Hindlimb muscle (tissue), 1 donor: ENCODE results near the gene CFAP52. TPM values are rescaled to one million over a fixed set of nuclear protein-coding genes. Genes with fewer than 3 reads are reported as not detected.
"Not testable (repeated sequence)": the region's sequence is repeated elsewhere in the genome, so short reads cannot be mapped to it uniquely, and the experiment has no call there.

Experiments used
- DNase-seq: peaks from one replicate; pipeline ENCODE4 v3.0.0-alpha.2; 2013
- polyA plus RNA-seq: library from polyadenylated mRNA; unstranded; fragments of 120-200 nt; gene quantifications from one replicate; pipeline ENCODE4 v1.2.1, GENCODE V29; 2013; ENCODE audit not compliant: insufficient read length

The CFAP52 gene
- 0.43 TPM for polyA plus RNA-seq

- peak; percentile 76 for DNase-seq
These were observed at the start of gene CFAP52 for GRCh38 chr17:9576521-9577372. Gene CFAP52 (plus strand): TSS chr17:9576642. CDS start chr17:9576696, 54 bp downstream.

DNA sequence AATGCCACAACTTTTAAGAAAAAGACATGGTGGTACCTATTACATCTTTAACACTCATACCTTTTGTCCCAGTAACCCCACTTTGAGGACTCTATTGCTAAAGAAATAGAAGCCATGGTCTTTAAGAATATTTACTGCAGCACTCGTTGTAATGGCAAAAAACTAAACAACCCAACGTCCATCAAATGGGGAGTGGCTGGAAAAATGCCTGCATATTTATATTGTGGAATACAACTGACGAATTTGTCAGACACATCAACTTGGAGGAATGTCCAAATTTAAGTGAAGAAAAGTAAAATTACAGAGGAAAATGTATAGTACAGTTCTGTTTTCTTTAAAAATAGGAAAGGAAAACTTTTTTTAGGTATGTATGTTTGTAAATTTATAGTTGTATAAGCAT lies 48.7 kb upstream of the CFAP52 start:
- DNase-seq: no peak

GRCh38 chr17:9529033-9529700 lies 47.3 kb upstream of the CFAP52 start:
- DNase-seq: no peak

GRCh38 chr17:9531034-9531433 lies 45.4 kb upstream of the CFAP52 start:
- no peak for DNase-seq

DNA sequence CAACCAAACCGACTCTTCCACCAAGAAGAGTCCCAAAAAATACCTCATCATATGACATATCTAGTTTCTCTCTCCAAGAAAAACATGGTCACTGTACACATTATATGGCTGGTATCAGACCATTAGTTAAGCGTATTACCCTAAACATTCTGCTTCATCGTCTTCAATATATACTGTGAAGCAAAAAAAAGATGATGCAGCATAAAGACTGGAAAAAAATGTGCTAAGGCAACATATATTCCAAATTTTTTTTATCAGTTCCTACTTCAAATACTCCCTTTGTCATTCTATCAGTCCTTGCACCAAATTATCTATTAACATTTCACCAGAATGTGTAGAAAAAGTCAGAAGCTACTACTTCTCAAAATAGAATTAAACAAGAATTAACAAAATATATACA lies 43.7 kb upstream of the CFAP52 start:
- no peak for DNase-seq

- DNase-seq: no peak
These were observed 43.0 kb upstream of the CFAP52 start for GRCh38 chr17:9533441-9533840.

- no peak for DNase-seq
These were observed 40.4 kb upstream of the CFAP52 start for GRCh38 chr17:9536061-9536460.

DNA sequence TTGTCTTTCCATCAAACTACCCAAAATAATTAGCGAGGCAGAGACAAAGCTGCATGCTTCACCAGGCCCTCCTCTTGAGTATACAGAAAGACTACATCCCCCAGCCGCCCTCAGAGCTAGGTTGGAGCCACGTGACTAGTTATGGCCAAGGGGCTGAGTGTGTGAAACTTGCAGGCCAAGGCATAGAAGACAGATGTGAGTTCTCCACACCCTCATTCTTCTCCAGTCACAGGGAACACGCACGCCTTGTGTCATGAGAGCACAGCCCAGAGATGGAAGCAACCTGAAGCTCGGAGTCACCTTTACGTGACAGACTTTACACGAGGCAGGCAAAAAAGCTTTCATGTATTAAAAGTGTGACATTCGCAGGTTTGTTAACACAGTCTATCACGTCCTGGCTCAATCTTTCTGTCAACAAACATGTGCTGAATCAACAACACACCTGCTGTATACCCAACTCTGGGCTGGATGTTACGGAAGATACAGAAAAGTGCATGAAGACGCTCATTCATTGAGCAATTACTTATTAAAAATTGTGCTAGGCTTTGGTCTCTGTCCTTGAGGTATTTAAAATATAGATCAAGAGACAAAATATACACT lies 39.2 kb upstream of the CFAP52 start:
- DNase-seq: no peak

DNA sequence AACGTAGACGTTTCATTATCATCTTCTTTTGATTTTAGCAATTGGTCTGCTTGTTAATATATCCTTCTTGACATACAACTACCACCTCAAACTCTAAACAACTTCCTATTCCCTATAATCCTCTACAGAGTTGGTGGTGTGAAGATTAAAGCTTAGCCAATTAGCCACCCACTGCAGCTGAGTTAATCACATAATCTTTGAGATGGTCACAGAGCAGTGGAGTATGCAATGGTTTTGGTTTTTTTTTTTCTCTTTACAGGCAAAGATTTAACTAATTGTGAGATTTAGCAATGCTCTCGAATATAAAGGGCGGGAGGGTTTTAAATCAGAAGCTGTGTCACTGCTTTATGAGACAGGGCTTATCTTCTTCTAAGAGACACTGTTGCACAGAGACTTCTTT lies 37.8 kb upstream of the CFAP52 start:
- no peak for DNase-seq

DNA sequence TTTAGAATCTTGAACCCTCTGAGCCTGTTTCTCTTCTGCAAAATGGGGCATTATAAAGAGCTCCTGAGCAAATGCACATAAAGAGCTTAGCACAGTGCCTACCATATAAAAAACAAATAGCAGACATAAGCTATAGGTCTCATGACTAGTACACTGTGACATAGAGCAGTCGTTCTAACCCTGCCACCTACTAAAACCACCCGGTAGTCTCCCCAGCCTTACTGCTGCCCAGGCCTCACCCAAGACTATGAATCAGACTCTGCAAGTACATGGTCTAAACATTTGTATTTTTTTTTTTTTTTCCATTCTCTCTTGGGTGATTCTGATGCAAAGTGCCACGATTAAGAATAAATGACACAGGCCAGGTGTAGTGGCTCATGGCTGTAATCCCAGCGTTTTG lies 34.7 kb upstream of the CFAP52 start:
- no peak for DNase-seq

- DNase-seq: no peak
These were observed 32.2 kb upstream of the CFAP52 start for GRCh38 chr17:9544221-9544620.

DNA sequence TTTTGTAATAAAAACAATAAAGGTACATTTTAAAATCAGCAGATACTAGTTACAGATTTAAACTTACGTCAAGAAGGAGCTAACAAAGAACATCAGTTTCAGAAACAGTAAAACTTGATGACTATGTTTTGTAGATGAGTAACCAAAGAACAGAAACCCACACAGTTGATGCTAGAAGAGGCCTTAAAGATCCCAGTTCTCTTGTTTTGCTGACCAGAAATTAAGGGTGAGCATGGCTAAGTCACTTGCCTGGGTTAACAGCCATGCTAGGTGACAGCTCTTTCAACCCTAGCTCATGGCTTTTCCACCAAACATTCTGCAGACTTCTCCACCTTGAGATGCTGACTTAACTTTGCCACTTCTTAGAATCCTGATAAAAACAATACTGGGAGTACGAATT lies 27.2 kb upstream of the CFAP52 start:
- DNase-seq: no peak

GRCh38 chr17:9553181-9553580 lies 23.3 kb upstream of the CFAP52 start:
- DNase-seq: no peak

- DNase-seq: no peak
These were observed 22.8 kb upstream of the CFAP52 start for GRCh38 chr17:9553596-9553995.

- DNase-seq: not testable (repeated sequence)
These were observed 21.7 kb upstream of the CFAP52 start for GRCh38 chr17:9554715-9555114.

- DNase-seq: no peak
These were observed 19.2 kb upstream of the CFAP52 start for GRCh38 chr17:9557161-9557755.

GRCh38 chr17:9557857-9558256 lies 18.6 kb upstream of the CFAP52 start:
- no peak for DNase-seq

GRCh38 chr17:9564104-9564503 lies 12.3 kb upstream of the CFAP52 start:
- no peak for DNase-seq

DNA sequence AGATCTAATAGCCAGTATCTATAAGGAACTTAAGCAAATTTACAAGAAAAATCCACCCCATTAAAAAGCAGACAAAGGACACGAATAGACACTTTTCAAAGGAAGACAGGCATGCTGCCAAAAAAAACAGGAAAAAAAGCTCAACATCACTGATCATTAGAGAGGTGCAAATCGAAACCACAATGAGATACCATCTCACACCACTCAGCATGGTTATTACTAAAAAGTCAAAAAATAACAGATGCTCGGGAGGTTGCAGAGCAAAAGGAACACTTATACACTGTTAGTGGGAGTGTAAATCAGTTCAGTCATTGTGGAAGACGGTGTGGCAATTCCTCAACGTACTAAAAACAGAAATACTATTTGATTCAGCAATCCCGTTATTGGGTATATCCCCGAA lies 10.4 kb upstream of the CFAP52 start:
- no peak for DNase-seq

- not testable (repeated sequence) for DNase-seq
These were observed 9.7 kb upstream of the CFAP52 start for GRCh38 chr17:9566739-9567138.

- DNase-seq: no peak
These were observed 8.4 kb upstream of the CFAP52 start for GRCh38 chr17:9568004-9568403.

GRCh38 chr17:9568957-9569588 lies 7.4 kb upstream of the CFAP52 start:
- DNase-seq: no peak

GRCh38 chr17:9571201-9571600 lies 5.2 kb upstream of the CFAP52 start:
- no peak for DNase-seq
